Left lobe of liver (tissue), 2 donors: ENCODE data around the gene FCN2. TPM values are rescaled to one million over a fixed set of nuclear protein-coding genes. Genes with fewer than 3 reads are reported as not detected.
"Not testable (repeated sequence)": the region's sequence is repeated elsewhere in the genome, so short reads cannot be mapped to it uniquely, and the experiment has no call there.

Experiments used
- ATAC-seq: fragments of 200-7000 bp; cut with Tn5 transposase; one replicate; pipeline ENCODE4 v1.9.1; 2020; ENCODE audit warnings: mild to moderate bottlenecking, moderate library complexity
- DNase-seq: peaks from one replicate; pipeline ENCODE4 v3.0.0-alpha.2; 2020; ENCODE audit warnings: low spot score
- total RNA-seq: library from RNA; stranded (reverse); gene quantifications from one replicate; pipeline ENCODE4 v1.2.1, GENCODE V29; 2021
- donor health status: DM: no; HTN: no; CAD: no; lungs with moderate emphysema.
- donor health status: DM: no; HTN: yes; CAD: no.

Gene FCN2
- total RNA-seq, 1 donor from 2014 or later = 95.7 TPM

- ATAC-seq = no peak
- no peak for DNase-seq
Observed at GRCh38 chr9:134847138-134847537, 33.5 kb upstream of the FCN2 start.

- DNase-seq (no peak), ATAC-seq (peak; percentile 73)
Observed at GRCh38 chr9:134847752-134848432, 32.7 kb upstream of the FCN2 start.

- ATAC-seq (no peak), DNase-seq (no peak)
Observed at GRCh38 chr9:134848504-134848903, 32.1 kb upstream of the FCN2 start.

GRCh38 chr9:134850611-134851010 is 30.0 kb upstream of the FCN2 start:
- ATAC-seq (no peak), DNase-seq (no peak)

GRCh38 chr9:134851020-134851419 is 29.6 kb upstream of the FCN2 start:
- no peak for DNase-seq
- ATAC-seq = no peak

- peak; percentile 34 for DNase-seq
- no peak for ATAC-seq
Observed at GRCh38 chr9:134852906-134853654, 27.5 kb upstream of the FCN2 start.

GRCh38 chr9:134853893-134854292 is 26.7 kb upstream of the FCN2 start:
- ATAC-seq = no peak
- peak; percentile 23 for DNase-seq

- DNase-seq = peak; percentile 31
- no peak for ATAC-seq
Observed at GRCh38 chr9:134854541-134854981, 26.0 kb upstream of the FCN2 start.

- ATAC-seq = no peak
- DNase-seq = peak; percentile 42
Observed at GRCh38 chr9:134855231-134855899, 25.2 kb upstream of the FCN2 start.

GRCh38 chr9:134855900-134856377 is 24.7 kb upstream of the FCN2 start:
- ATAC-seq = no peak
- DNase-seq = peak; percentile 22

- not testable (repeated sequence) for DNase-seq, ATAC-seq
Observed at GRCh38 chr9:134857451-134857850, 23.2 kb upstream of the FCN2 start.

- ATAC-seq = no peak
- peak; percentile 33 for DNase-seq
Observed at GRCh38 chr9:134858051-134858841, 22.4 kb upstream of the FCN2 start.

GRCh38 chr9:134860510-134860909 is 20.1 kb upstream of the FCN2 start:
- ATAC-seq = no peak
- peak; percentile 32 for DNase-seq

GRCh38 chr9:134861595-134862334 is 18.8 kb upstream of the FCN2 start:
- ATAC-seq (peak; percentile 52), DNase-seq (peak; percentile 42)

GRCh38 chr9:134863306-134863902 is 17.2 kb upstream of the FCN2 start:
- DNase-seq (peak; percentile 39), ATAC-seq (no peak)

- peak; percentile 83 for ATAC-seq
- peak; percentile 63 for DNase-seq
Observed at GRCh38 chr9:134863941-134864820, 16.4 kb upstream of the FCN2 start.

GRCh38 chr9:134864821-134865190 is 15.8 kb upstream of the FCN2 start:
- ATAC-seq (no peak), DNase-seq (no peak)

GRCh38 chr9:134867917-134868750 is 12.5 kb upstream of the FCN2 start:
- DNase-seq (peak; percentile 36), ATAC-seq (no peak)
